Right atrium auricular region (tissue), 2 donors: ENCODE measurements around the gene AMFR. TPM values are rescaled to one million over a fixed set of nuclear protein-coding genes. Genes with fewer than 3 reads are reported as not detected.
"Not testable (repeated sequence)": the region's sequence is repeated elsewhere in the genome, so short reads cannot be mapped to it uniquely, and the experiment has no call there.

Source experiments
- DNase-seq: peaks from one replicate; pipeline ENCODE4 v3.0.0-alpha.2; 2019; ENCODE audit warnings: low spot score
- H3K27ac ChIP-seq, 2 donors: fragments of 200-600 bp; sonication (generic); 1 replicate in 1 of 2; 2 replicates in 1 of 2; pipeline ENCODE4 v1.5.1; 2016 to 2019
- H3K27me3 ChIP-seq, 2 donors: fragments of 200-600 bp; sonication (generic); one replicate each; pipeline versions ENCODE4 v1.5.1 to v1.6.0; 2017 to 2019
- H3K36me3 ChIP-seq: fragments of 200-600 bp; sonication (generic); one replicate; pipeline ENCODE4 v1.5.1; 2016
- H3K4me1 ChIP-seq, 2 donors: fragments of 200-600 bp; sonication (generic); one replicate each; pipeline versions ENCODE4 v1.5.1 to v1.6.0; 2017 to 2019
- H3K4me3 ChIP-seq, 2 donors: fragments of 200-600 bp; sonication (generic); 1 replicate in 1 of 2; 2 replicates in 1 of 2; pipeline ENCODE4 v1.5.1; 2017 to 2019; ENCODE audit warnings: mild to moderate bottlenecking in 1 of 2, moderate library complexity in 1 of 2
- H3K9me3 ChIP-seq, 2 donors: fragments of 200-600 bp; sonication (generic); one replicate each; pipeline ENCODE4 v1.5.1; 2019
- CTCF ChIP-seq, 2 donors: fragments of 200-600 bp; sonication (generic); IDR thresholded peaks; one replicate each; pipeline ENCODE4 v1.5.1; 2019; ENCODE audit warnings: antibody characterized with exemption in 2 of 2
- total RNA-seq, 2 donors: library from RNA; depleted of rRNA; stranded (reverse); fragments of >200 nt; gene quantifications; one replicate each; pipeline ENCODE4 v1.1.0, GENCODE V29; 2016

Gene AMFR
- total RNA-seq, 2 donors from 2014 or later, result 110 to 153 TPM

GRCh38 chr16:56388209-56388608 lies 37.1 kb downstream of the AMFR start:
- Histone ChIP-seq H3K9me3 (no peaks in the 10 kb centered on the region), H3K4me3 (no peak overlapping the region), H3K27ac (no peak overlapping the region), H3K27me3 (no peaks in the 10 kb centered on the region), H3K36me3 (peaks cover 72% of the 10 kb centered on the region), H3K4me1 (no peaks in the 10 kb centered on the region)
- no peak for DNase-seq
- no peak for TF ChIP-seq CTCF (IDR thresholded peaks at IDR 0.05)

DNA sequence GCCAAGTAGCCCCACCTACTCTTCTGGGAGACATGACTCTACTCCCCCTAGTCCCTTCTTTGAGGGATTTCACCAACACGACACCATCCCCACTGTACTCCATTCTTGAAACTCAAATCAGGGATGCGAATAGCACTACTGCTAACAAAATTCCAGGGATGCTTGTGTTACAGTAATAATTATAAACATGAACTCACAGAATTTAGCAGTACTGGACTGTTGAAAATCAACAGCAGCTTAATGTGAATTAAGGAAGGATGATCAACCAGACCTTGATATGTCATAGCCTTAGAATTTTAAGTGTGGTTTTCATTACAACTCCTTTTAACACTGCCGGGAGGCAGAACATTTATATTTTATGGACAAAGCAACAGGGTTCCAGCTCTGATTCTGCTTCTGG lies 37.9 kb downstream of the AMFR start:
- Histone ChIP-seq H3K4me3 (no peak overlapping the region), H3K36me3 (peaks cover 80% of the 10 kb centered on the region), H3K4me1 (no peaks in the 10 kb centered on the region), H3K9me3 (no peaks in the 10 kb centered on the region), H3K27me3 (no peaks in the 10 kb centered on the region), H3K27ac (no peak overlapping the region)
- TF ChIP-seq CTCF (IDR thresholded peaks at IDR 0.05), result no peak
- DNase-seq, result no peak

GRCh38 chr16:56384074-56384721 lies 41.1 kb downstream of the AMFR start:
- Histone ChIP-seq H3K27me3 (no peaks in the 10 kb centered on the region), H3K4me1 (no peaks in the 10 kb centered on the region), H3K9me3 (peaks cover 0 to 14% of the 10 kb centered on the region in 2 donors), H3K27ac (no peak overlapping the region), H3K4me3 (no peak overlapping the region), H3K36me3 (peaks cover 92% of the 10 kb centered on the region)
- TF ChIP-seq CTCF (IDR thresholded peaks at IDR 0.05), result no peak
- DNase-seq, result no peak

DNA sequence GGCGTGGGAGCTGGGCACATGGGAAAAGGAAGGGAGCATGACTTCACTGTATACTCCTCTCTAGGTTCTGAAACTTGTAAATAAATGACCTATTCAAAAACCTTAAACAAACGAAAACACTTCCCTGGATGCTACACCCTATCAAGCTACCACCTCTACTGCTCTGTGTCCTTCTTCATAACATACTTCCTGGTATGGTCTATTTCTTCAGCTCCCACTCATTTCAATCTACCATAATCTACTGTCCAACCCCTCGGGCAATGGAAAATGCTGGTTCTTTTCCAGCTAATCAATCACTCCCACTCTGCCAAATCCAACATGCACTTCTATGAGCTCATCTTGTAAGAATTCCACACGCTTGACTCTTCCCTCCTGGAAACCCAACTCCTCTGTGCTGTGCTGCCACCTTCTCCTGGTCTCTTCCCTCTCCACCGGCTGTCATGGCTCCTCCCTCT lies 42.4 kb downstream of the AMFR start:
- TF ChIP-seq CTCF (IDR thresholded peaks at IDR 0.05), result no peak
- no peak overlapping the region for H3K4me3 ChIP-seq
- peaks cover 0 to 14% of the 10 kb centered on the region in 2 donors for H3K9me3 ChIP-seq
- no peaks in the 10 kb centered on the region for H3K27me3 ChIP-seq
- DNase-seq, result no peak
- no peak overlapping the region for H3K27ac ChIP-seq
- H3K4me1 ChIP-seq, result no peaks in the 10 kb centered on the region
- peaks cover 88% of the 10 kb centered on the region for H3K36me3 ChIP-seq

DNA sequence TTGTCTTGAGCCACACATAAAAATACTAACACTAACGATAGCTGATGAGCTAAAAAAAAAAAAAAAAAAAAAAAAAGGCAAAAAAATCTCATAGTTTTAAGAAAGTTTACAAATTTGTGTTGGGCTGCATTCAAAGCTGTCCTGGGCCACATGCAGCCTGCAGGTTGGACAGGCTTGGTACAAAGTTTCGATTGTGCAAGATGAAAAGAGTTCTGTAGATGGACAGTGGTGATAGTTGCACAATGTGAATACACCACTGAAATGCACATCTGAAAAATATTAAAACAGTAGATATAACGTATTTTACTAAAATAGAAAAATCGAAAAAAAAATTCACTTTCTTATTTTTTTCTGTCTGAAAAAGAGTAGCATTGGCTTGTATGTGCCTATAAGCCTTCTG lies 42.9 kb downstream of the AMFR start:
- H3K27ac ChIP-seq, result no peak overlapping the region
- no peak overlapping the region for H3K4me3 ChIP-seq
- H3K9me3 ChIP-seq, result peaks cover 0 to 14% of the 10 kb centered on the region in 2 donors
- peaks cover 84% of the 10 kb centered on the region for H3K36me3 ChIP-seq
- no peak for DNase-seq
- no peaks in the 10 kb centered on the region for H3K27me3 ChIP-seq
- H3K4me1 ChIP-seq, result no peaks in the 10 kb centered on the region
- TF ChIP-seq CTCF (IDR thresholded peaks at IDR 0.05), result no peak

GRCh38 chr16:56380778-56381485 lies 44.4 kb downstream of the AMFR start:
- H3K27ac ChIP-seq, H3K4me3 ChIP-seq, H3K27me3 ChIP-seq, DNase-seq, H3K4me1 ChIP-seq: not testable (repeated sequence)
- peaks cover 74% of the 10 kb centered on the region for H3K36me3 ChIP-seq
- peaks cover 0 to 14% of the 10 kb centered on the region in 2 donors for H3K9me3 ChIP-seq

DNA sequence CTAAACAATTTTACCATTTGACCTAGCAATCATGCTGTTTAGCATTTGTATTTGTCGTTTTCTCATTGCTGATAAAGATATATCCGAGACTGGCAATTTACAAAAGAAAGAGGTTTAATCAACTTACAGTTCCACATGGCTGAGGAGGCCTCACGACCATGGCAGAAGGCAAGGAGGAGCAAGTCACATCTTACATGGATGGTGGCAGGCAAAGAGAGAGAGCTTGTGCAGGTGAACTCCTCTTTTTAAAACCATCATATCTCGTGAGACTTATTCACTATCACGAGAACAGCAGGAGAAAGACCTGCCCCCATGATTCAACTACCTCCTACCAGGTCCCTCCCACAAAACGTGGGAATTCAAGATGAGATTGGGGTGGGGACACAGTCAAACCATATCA lies 46.3 kb downstream of the AMFR start:
- H3K27me3 ChIP-seq, H3K27ac ChIP-seq, H3K4me3 ChIP-seq, DNase-seq, H3K4me1 ChIP-seq: not testable (repeated sequence)
- Histone ChIP-seq H3K36me3 (peaks cover 55% of the 10 kb centered on the region), H3K9me3 (peaks cover 0 to 14% of the 10 kb centered on the region in 2 donors)

GRCh38 chr16:56375792-56376191 lies 49.6 kb downstream of the AMFR start:
- Histone ChIP-seq H3K36me3 (peaks cover 31% of the 10 kb centered on the region), H3K4me1 (peaks cover 0 to 11% of the 10 kb centered on the region in 2 donors)
- not testable (repeated sequence) for H3K27me3 ChIP-seq, H3K4me3 ChIP-seq, H3K9me3 ChIP-seq, H3K27ac ChIP-seq, DNase-seq
